ENCODE results near the gene GJB4.

DNA sequence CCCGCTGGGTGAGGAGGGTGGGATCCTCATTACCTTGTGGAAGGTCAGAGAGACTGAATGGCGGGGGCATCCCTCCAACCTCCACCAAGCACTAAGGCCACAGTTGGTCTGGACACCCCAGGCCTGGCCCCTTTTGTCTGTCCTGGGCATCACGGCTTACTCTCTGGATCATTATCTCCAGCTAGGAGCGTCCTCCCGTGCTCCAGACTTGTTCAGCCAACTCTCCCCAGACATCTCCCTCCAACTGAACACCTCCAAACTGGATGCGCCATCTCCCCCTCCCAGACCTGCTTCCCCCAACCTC is 11.9 kb upstream of the GJB4 start:
- TF ChIP-seq, protein P1, sequence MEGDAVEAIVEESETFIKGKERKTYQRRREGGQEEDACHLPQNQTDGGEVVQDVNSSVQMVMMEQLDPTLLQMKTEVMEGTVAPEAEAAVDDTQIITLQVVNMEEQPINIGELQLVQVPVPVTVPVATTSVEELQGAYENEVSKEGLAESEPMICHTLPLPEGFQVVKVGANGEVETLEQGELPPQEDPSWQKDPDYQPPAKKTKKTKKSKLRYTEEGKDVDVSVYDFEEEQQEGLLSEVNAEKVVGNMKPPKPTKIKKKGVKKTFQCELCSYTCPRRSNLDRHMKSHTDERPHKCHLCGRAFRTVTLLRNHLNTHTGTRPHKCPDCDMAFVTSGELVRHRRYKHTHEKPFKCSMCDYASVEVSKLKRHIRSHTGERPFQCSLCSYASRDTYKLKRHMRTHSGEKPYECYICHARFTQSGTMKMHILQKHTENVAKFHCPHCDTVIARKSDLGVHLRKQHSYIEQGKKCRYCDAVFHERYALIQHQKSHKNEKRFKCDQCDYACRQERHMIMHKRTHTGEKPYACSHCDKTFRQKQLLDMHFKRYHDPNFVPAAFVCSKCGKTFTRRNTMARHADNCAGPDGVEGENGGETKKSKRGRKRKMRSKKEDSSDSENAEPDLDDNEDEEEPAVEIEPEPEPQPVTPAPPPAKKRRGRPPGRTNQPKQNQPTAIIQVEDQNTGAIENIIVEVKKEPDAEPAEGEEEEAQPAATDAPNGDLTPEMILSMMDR (IDR thresholded peaks at IDR 0.05), result no peak
- TF ChIP-seq POLR2A (IDR thresholded peaks at IDR 0.05), result no peak

All from Peyer's patch (tissue), 4 donors.